ENCODE measurements around the gene ENOX1.
"Not testable (repeated sequence)": the region's sequence is repeated elsewhere in the genome, so short reads cannot be mapped to it uniquely, and the experiment has no call there.

The ENOX1 gene

GRCh38 chr13:43786766-43787517 is at the start of gene ENOX1:
TSS of gene ENOX1 (minus strand) at chr13:43786972.
- peak; percentile 81 to 95 for DNase-seq

GRCh38 chr13:43835701-43836100 is 48.9 kb upstream of the ENOX1 start:
- DNase-seq = no peak

- no peak for DNase-seq
Observed at GRCh38 chr13:43831088-43831487, 44.3 kb upstream of the ENOX1 start.

GRCh38 chr13:43830497-43830881 is 43.7 kb upstream of the ENOX1 start:
- DNase-seq = no peak

- not testable (repeated sequence) for DNase-seq
Observed at GRCh38 chr13:43824656-43825055, 37.9 kb upstream of the ENOX1 start.

- no peak for DNase-seq
Observed at GRCh38 chr13:43822969-43823368, 36.2 kb upstream of the ENOX1 start.

- DNase-seq = no peak
Observed at GRCh38 chr13:43816401-43816889, 29.7 kb upstream of the ENOX1 start.

- DNase-seq = no peak
Observed at GRCh38 chr13:43815204-43815603, 28.4 kb upstream of the ENOX1 start.

- no peak for DNase-seq
Observed at GRCh38 chr13:43808676-43809075, 21.9 kb upstream of the ENOX1 start.

GRCh38 chr13:43805681-43806128 is 18.9 kb upstream of the ENOX1 start:
- no peak for DNase-seq

GRCh38 chr13:43805071-43805468 is 18.3 kb upstream of the ENOX1 start:
- no peak for DNase-seq

- DNase-seq = peak; percentile 76 to 88
Observed at GRCh38 chr13:43804461-43805070, 17.8 kb upstream of the ENOX1 start.

- no peak for DNase-seq
Observed at GRCh38 chr13:43802511-43802910, 15.7 kb upstream of the ENOX1 start.

GRCh38 chr13:43800828-43801227 is 14.1 kb upstream of the ENOX1 start:
- no peak for DNase-seq

- DNase-seq = no peak
Observed at GRCh38 chr13:43799191-43799590, 12.4 kb upstream of the ENOX1 start.

- DNase-seq = no peak
Observed at GRCh38 chr13:43797869-43798268, 11.1 kb upstream of the ENOX1 start.

- no peak for DNase-seq
Observed at GRCh38 chr13:43797159-43797558, 10.4 kb upstream of the ENOX1 start.

GRCh38 chr13:43794416-43794815 is 7.6 kb upstream of the ENOX1 start:
- DNase-seq = no peak

- DNase-seq = no peak
Observed at GRCh38 chr13:43792076-43792881, 5.5 kb upstream of the ENOX1 start.

GRCh38 chr13:43787997-43788396 is 1.2 kb upstream of the ENOX1 start:
- DNase-seq = peak; percentile 83 to 90

GRCh38 chr13:43787518-43787891 is 733 bp upstream of the ENOX1 start:
- DNase-seq = no peak

GRCh38 chr13:43786472-43786765 is 353 bp downstream of the ENOX1 start:
- DNase-seq = no peak

- peak; percentile 67 to 89 for DNase-seq
Observed at GRCh38 chr13:43785650-43786471, 911 bp downstream of the ENOX1 start.
